T-helper 1 cell treated with Interleukin-12 subunit alpha and Interleukin-12 subunit beta and Interleukin-4 antibody, amounts not matched to agents 30 μg/mL and 1 μg/mL, for 36 hours (primary cell): ENCODE results near the gene SLC6A2.
"Not testable (repeated sequence)": the region's sequence is repeated elsewhere in the genome, so short reads cannot be mapped to it uniquely, and the experiment has no call there.

Experiments used
- H3K27ac Mint-ChIP-seq: one replicate; pipeline ENCODE4 v1.8.0; 2021; ENCODE audit warnings: mild to moderate bottlenecking, mixed read lengths
- H3K27me3 Mint-ChIP-seq: one replicate; pipeline ENCODE4 v1.8.0; 2021; ENCODE audit warnings: low read depth, mixed read lengths
- H3K36me3 Mint-ChIP-seq: one replicate; pipeline ENCODE4 v1.8.0; 2021; ENCODE audit warnings: low read depth, mixed read lengths
- H3K4me1 Mint-ChIP-seq: one replicate; pipeline ENCODE4 v1.8.0; 2021; ENCODE audit warnings: low read depth, mixed read lengths
- H3K4me3 Mint-ChIP-seq: one replicate; pipeline ENCODE4 v1.8.0; 2021; ENCODE audit warnings: mild to moderate bottlenecking, moderate library complexity, mixed read lengths
- H3K9me3 Mint-ChIP-seq: one replicate; pipeline ENCODE4 v1.8.0; 2021; ENCODE audit warnings: mixed read lengths

The SLC6A2 gene

GRCh38 chr16:55655897-55656681 lies at the start of gene SLC6A2:
Gene SLC6A2 (plus strand): TSS chr16:55655988. CDS start chr16:55656695, 707 bp downstream.
- Mint-ChIP-seq H3K27me3 (peaks cover 25% of the 10 kb centered on the region), H3K4me1 (no peaks in the 10 kb centered on the region), H3K36me3 (no peaks in the 10 kb centered on the region), H3K27ac (no peak within 1 kb of the TSS), H3K4me3 (no peak within 1 kb of the TSS), H3K9me3 (no peaks in the 10 kb centered on the region)

GRCh38 chr16:55613613-55614335 lies 42.0 kb upstream of the SLC6A2 start:
- Mint-ChIP-seq H3K4me3 (no peak overlapping the region), H3K27ac (no peak overlapping the region), H3K4me1 (no peaks in the 10 kb centered on the region), H3K27me3 (no peaks in the 10 kb centered on the region), H3K9me3 (no peaks in the 10 kb centered on the region), H3K36me3 (no peaks in the 10 kb centered on the region)

- H3K4me3 Mint-ChIP-seq, result no peak overlapping the region
- H3K9me3 Mint-ChIP-seq, result no peaks in the 10 kb centered on the region
- H3K36me3 Mint-ChIP-seq, result no peaks in the 10 kb centered on the region
- H3K27ac Mint-ChIP-seq, result no peak overlapping the region
- H3K4me1 Mint-ChIP-seq, result no peaks in the 10 kb centered on the region
- H3K27me3 Mint-ChIP-seq, result no peaks in the 10 kb centered on the region
Observed at GRCh38 chr16:55615071-55615470, 40.7 kb upstream of the SLC6A2 start.

GRCh38 chr16:55615670-55616069 lies 40.1 kb upstream of the SLC6A2 start:
- not testable (repeated sequence) for H3K4me1 Mint-ChIP-seq, H3K36me3 Mint-ChIP-seq, H3K4me3 Mint-ChIP-seq, H3K9me3 Mint-ChIP-seq, H3K27ac Mint-ChIP-seq, H3K27me3 Mint-ChIP-seq

- H3K27ac Mint-ChIP-seq, result no peak overlapping the region
- H3K27me3 Mint-ChIP-seq, result no peaks in the 10 kb centered on the region
- H3K4me3 Mint-ChIP-seq, result no peak overlapping the region
- H3K9me3 Mint-ChIP-seq, result no peaks in the 10 kb centered on the region
- H3K4me1 Mint-ChIP-seq, result no peaks in the 10 kb centered on the region
- no peaks in the 10 kb centered on the region for H3K36me3 Mint-ChIP-seq
Observed at GRCh38 chr16:55621771-55622170, 34.0 kb upstream of the SLC6A2 start.

- Mint-ChIP-seq H3K9me3 (no peaks in the 10 kb centered on the region), H3K27ac (no peak overlapping the region), H3K4me1 (no peaks in the 10 kb centered on the region), H3K27me3 (no peaks in the 10 kb centered on the region), H3K36me3 (no peaks in the 10 kb centered on the region), H3K4me3 (no peak overlapping the region)
Observed at GRCh38 chr16:55622272-55622671, 33.5 kb upstream of the SLC6A2 start.

GRCh38 chr16:55622930-55623561 lies 32.7 kb upstream of the SLC6A2 start:
- Mint-ChIP-seq H3K4me3 (no peak overlapping the region), H3K9me3 (no peaks in the 10 kb centered on the region), H3K27ac (no peak overlapping the region), H3K36me3 (no peaks in the 10 kb centered on the region), H3K27me3 (no peaks in the 10 kb centered on the region), H3K4me1 (no peaks in the 10 kb centered on the region)

- Mint-ChIP-seq H3K9me3 (no peaks in the 10 kb centered on the region), H3K36me3 (no peaks in the 10 kb centered on the region), H3K4me1 (no peaks in the 10 kb centered on the region), H3K27ac (no peak overlapping the region), H3K4me3 (no peak overlapping the region), H3K27me3 (no peaks in the 10 kb centered on the region)
Observed at GRCh38 chr16:55623640-55624039, 32.1 kb upstream of the SLC6A2 start.

- no peak overlapping the region for H3K27ac Mint-ChIP-seq
- no peaks in the 10 kb centered on the region for H3K36me3 Mint-ChIP-seq
- peaks cover 4% of the 10 kb centered on the region for H3K27me3 Mint-ChIP-seq
- no peaks in the 10 kb centered on the region for H3K4me1 Mint-ChIP-seq
- no peaks in the 10 kb centered on the region for H3K9me3 Mint-ChIP-seq
- H3K4me3 Mint-ChIP-seq, result no peak overlapping the region
Observed at GRCh38 chr16:55624696-55625095, 31.1 kb upstream of the SLC6A2 start.

GRCh38 chr16:55625843-55626242 lies 29.9 kb upstream of the SLC6A2 start:
- H3K36me3 Mint-ChIP-seq, result no peaks in the 10 kb centered on the region
- no peak overlapping the region for H3K4me3 Mint-ChIP-seq
- H3K4me1 Mint-ChIP-seq, result no peaks in the 10 kb centered on the region
- H3K9me3 Mint-ChIP-seq, result no peaks in the 10 kb centered on the region
- peaks cover 6% of the 10 kb centered on the region for H3K27me3 Mint-ChIP-seq
- H3K27ac Mint-ChIP-seq, result no peak overlapping the region

- no peak overlapping the region for H3K27ac Mint-ChIP-seq
- no peak overlapping the region for H3K4me3 Mint-ChIP-seq
- no peaks in the 10 kb centered on the region for H3K36me3 Mint-ChIP-seq
- no peaks in the 10 kb centered on the region for H3K9me3 Mint-ChIP-seq
- H3K4me1 Mint-ChIP-seq, result no peaks in the 10 kb centered on the region
- H3K27me3 Mint-ChIP-seq, result peaks cover 6% of the 10 kb centered on the region
Observed at GRCh38 chr16:55628306-55628968, 27.4 kb upstream of the SLC6A2 start.

GRCh38 chr16:55630774-55631173 lies 25.0 kb upstream of the SLC6A2 start:
- H3K36me3 Mint-ChIP-seq, result no peaks in the 10 kb centered on the region
- no peaks in the 10 kb centered on the region for H3K4me1 Mint-ChIP-seq
- H3K4me3 Mint-ChIP-seq, result no peak overlapping the region
- H3K27me3 Mint-ChIP-seq, result peaks cover 6% of the 10 kb centered on the region
- H3K9me3 Mint-ChIP-seq, result no peaks in the 10 kb centered on the region
- H3K27ac Mint-ChIP-seq, result no peak overlapping the region

- H3K4me3 Mint-ChIP-seq, result no peak overlapping the region
- no peaks in the 10 kb centered on the region for H3K36me3 Mint-ChIP-seq
- H3K9me3 Mint-ChIP-seq, result no peaks in the 10 kb centered on the region
- H3K27ac Mint-ChIP-seq, result no peak overlapping the region
- H3K27me3 Mint-ChIP-seq, result peaks cover 6% of the 10 kb centered on the region
- H3K4me1 Mint-ChIP-seq, result no peaks in the 10 kb centered on the region
Observed at GRCh38 chr16:55632259-55632658, 23.5 kb upstream of the SLC6A2 start.

GRCh38 chr16:55634193-55634592 lies 21.6 kb upstream of the SLC6A2 start:
- no peak overlapping the region for H3K27ac Mint-ChIP-seq
- no peaks in the 10 kb centered on the region for H3K36me3 Mint-ChIP-seq
- H3K9me3 Mint-ChIP-seq, result no peaks in the 10 kb centered on the region
- peaks cover 6% of the 10 kb centered on the region for H3K27me3 Mint-ChIP-seq
- no peaks in the 10 kb centered on the region for H3K4me1 Mint-ChIP-seq
- H3K4me3 Mint-ChIP-seq, result no peak overlapping the region
